Muscle layer of duodenum (tissue), 2 donors: ENCODE measurements around the gene EXD1.
"Not testable (repeated sequence)": the region's sequence is repeated elsewhere in the genome, so short reads cannot be mapped to it uniquely, and the experiment has no call there.

Experiments
- H3K27ac ChIP-seq: one replicate; pipeline ENCODE4 v1.7.0; 2013; ENCODE audit warnings: mild to moderate bottlenecking, low read length
- H3K27me3 ChIP-seq: one replicate; pipeline ENCODE4 v1.7.0; 2013; ENCODE audit warnings: low read depth, mild to moderate bottlenecking, control low read depth, low read length
- H3K36me3 ChIP-seq, 2 donors: one replicate each; pipeline ENCODE4 v1.7.0; 2013; ENCODE audit warnings: low read length in 2 of 2, control low read depth in 1 of 2, mild to moderate bottlenecking in 1 of 2; ENCODE audit not compliant: insufficient read depth in 2 of 2, control insufficient read depth in 1 of 2
- H3K4me1 ChIP-seq, 2 donors: one replicate each; pipeline ENCODE4 v1.7.0; 2013; ENCODE audit warnings: low read length in 2 of 2, mild to moderate bottlenecking in 2 of 2, control low read depth in 1 of 2, moderate library complexity in 1 of 2; ENCODE audit not compliant: insufficient read depth in 2 of 2, control insufficient read depth in 1 of 2
- H3K4me3 ChIP-seq, 2 donors: one replicate each; pipeline ENCODE4 v1.7.0; 2013; ENCODE audit warnings: low read length in 2 of 2, low read depth in 1 of 2, mild to moderate bottlenecking in 1 of 2
- H3K9me3 ChIP-seq, 2 donors: one replicate each; pipeline ENCODE4 v1.7.0; 2013; ENCODE audit warnings: low read length in 2 of 2, control low read depth in 1 of 2, mild to moderate bottlenecking in 1 of 2; ENCODE audit not compliant: control insufficient read depth in 1 of 2
- donor health status: healthy.

Gene EXD1

GRCh38 chr15:41230650-41231421, at the start of gene EXD1, which contains the start of gene CHP1:
EXD1 (minus strand) TSS chr15:41230757; CDS start chr15:41226575, 4,182 bp downstream.
CHP1 (plus strand) TSS chr15:41231268; CDS start chr15:41231383, 115 bp downstream.
- no peaks in the 10 kb centered on the region for H3K9me3 ChIP-seq
- peak within 1 kb of the TSS; percentile 79 for H3K27ac ChIP-seq
- H3K4me3 ChIP-seq = peak within 1 kb of the TSS; percentile 96 to 97
- no peaks in the 10 kb centered on the region for H3K27me3 ChIP-seq
- H3K4me1 ChIP-seq = peaks cover 9 to 14% of the 10 kb centered on the region in 2 donors
- H3K36me3 ChIP-seq = no peaks in the 10 kb centered on the region

- Histone ChIP-seq H3K4me3 (no peak overlapping the region), H3K36me3 (peaks cover 18 to 19% of the 10 kb centered on the region in 2 donors), H3K4me1 (no peaks in the 10 kb centered on the region), H3K27ac (no peak overlapping the region), H3K27me3 (no peaks in the 10 kb centered on the region), H3K9me3 (no peaks in the 10 kb centered on the region)
These were observed 49.2 kb upstream of the EXD1 start for GRCh38 chr15:41279535-41280283.

GRCh38 chr15:41278319-41278718, 47.8 kb upstream of the EXD1 start:
- Histone ChIP-seq H3K36me3 (peaks cover 18 to 19% of the 10 kb centered on the region in 2 donors), H3K4me1 (no peaks in the 10 kb centered on the region), H3K4me3 (no peak overlapping the region), H3K9me3 (no peaks in the 10 kb centered on the region), H3K27me3 (no peaks in the 10 kb centered on the region), H3K27ac (no peak overlapping the region)

- Histone ChIP-seq H3K27me3 (no peaks in the 10 kb centered on the region), H3K36me3 (peaks cover 19 to 27% of the 10 kb centered on the region in 2 donors), H3K4me1 (no peaks in the 10 kb centered on the region), H3K27ac (no peak overlapping the region), H3K9me3 (no peaks in the 10 kb centered on the region), H3K4me3 (no peak overlapping the region)
These were observed 46.3 kb upstream of the EXD1 start for GRCh38 chr15:41276831-41277230.

GRCh38 chr15:41269887-41270286, 39.3 kb upstream of the EXD1 start:
- peaks cover 12 to 31% of the 10 kb centered on the region in 2 donors for H3K36me3 ChIP-seq
- H3K4me1 ChIP-seq = no peaks in the 10 kb centered on the region
- H3K9me3 ChIP-seq = no peaks in the 10 kb centered on the region
- no peaks in the 10 kb centered on the region for H3K27me3 ChIP-seq
- H3K27ac ChIP-seq = no peak overlapping the region
- no peak overlapping the region for H3K4me3 ChIP-seq

GRCh38 chr15:41263891-41264351, 33.4 kb upstream of the EXD1 start:
- Histone ChIP-seq H3K36me3 (peaks cover 14 to 31% of the 10 kb centered on the region in 2 donors), H3K27me3 (no peaks in the 10 kb centered on the region), H3K4me1 (peaks cover 0 to 2% of the 10 kb centered on the region in 2 donors), H3K4me3 (no peak overlapping the region), H3K27ac (no peak overlapping the region), H3K9me3 (no peaks in the 10 kb centered on the region)

GRCh38 chr15:41262571-41262970, 32.0 kb upstream of the EXD1 start:
- H3K27ac ChIP-seq = no peak overlapping the region

GRCh38 chr15:41260924-41261323, 30.4 kb upstream of the EXD1 start:
- not testable (repeated sequence) for H3K4me3 ChIP-seq, H3K27ac ChIP-seq, H3K4me1 ChIP-seq, H3K9me3 ChIP-seq, H3K27me3 ChIP-seq
- H3K36me3 ChIP-seq = peaks cover 19 to 33% of the 10 kb centered on the region in 2 donors

More at GRCh38 chr15:41262571-41262970, 32.0 kb upstream of the EXD1 start:
- no peaks in the 10 kb centered on the region for H3K27me3 ChIP-seq
- no peak overlapping the region for H3K4me3 ChIP-seq
- peaks cover 0 to 8% of the 10 kb centered on the region in 2 donors for H3K4me1 ChIP-seq
- H3K36me3 ChIP-seq = peaks cover 14 to 36% of the 10 kb centered on the region in 2 donors
- no peaks in the 10 kb centered on the region for H3K9me3 ChIP-seq

GRCh38 chr15:41259546-41260189, 29.1 kb upstream of the EXD1 start:
- Histone ChIP-seq H3K27ac (no peak overlapping the region), H3K36me3 (peaks cover 21 to 29% of the 10 kb centered on the region in 2 donors), H3K4me1 (peaks cover 0 to 8% of the 10 kb centered on the region in 2 donors), H3K27me3 (no peaks in the 10 kb centered on the region), H3K9me3 (no peaks in the 10 kb centered on the region), H3K4me3 (no peak overlapping the region)

- Histone ChIP-seq H3K27ac (no peak overlapping the region), H3K36me3 (peaks cover 16 to 22% of the 10 kb centered on the region in 2 donors), H3K9me3 (no peaks in the 10 kb centered on the region), H3K27me3 (no peaks in the 10 kb centered on the region), H3K4me3 (no peak overlapping the region), H3K4me1 (peaks cover 0 to 8% of the 10 kb centered on the region in 2 donors)
These were observed 28.4 kb upstream of the EXD1 start for GRCh38 chr15:41258750-41259471.
